HG02763 (cell line): ENCODE data around the gene MRPL21.

ENCODE experiments used
- ATAC-seq: cut with Tn5 transposase; IDR thresholded peaks from one replicate; pipeline ENCODE4 v1.9.1; 2021; ENCODE audit warnings: mild to moderate bottlenecking, moderate library complexity; ENCODE audit not compliant: unreplicated experiment

MRPL21 gene

GRCh38 chr11:68903288-68904247, at the start of gene MRPL21, which contains the start of gene IGHMBP2:
Gene MRPL21 (minus strand): TSS chr11:68903832. CDS start chr11:68903810, 22 bp downstream.
Gene IGHMBP2 (plus strand): TSS chr11:68903891. CDS start chr11:68903953, 62 bp downstream.
- ATAC-seq, result peak; percentile 87

GRCh38 chr11:68950762-68951161, 47.1 kb upstream of the MRPL21 start:
- ATAC-seq, result no peak

GRCh38 chr11:68950270-68950669, 46.6 kb upstream of the MRPL21 start:
- no peak for ATAC-seq

GRCh38 chr11:68948935-68949334, 45.3 kb upstream of the MRPL21 start:
- ATAC-seq, result no peak

- no peak for ATAC-seq
Observed at GRCh38 chr11:68948496-68948895, 44.9 kb upstream of the MRPL21 start.

- no peak for ATAC-seq
Observed at GRCh38 chr11:68947151-68947550, 43.5 kb upstream of the MRPL21 start.

GRCh38 chr11:68946416-68947090, 42.9 kb upstream of the MRPL21 start:
- ATAC-seq, result no peak

GRCh38 chr11:68942751-68943271, 39.2 kb upstream of the MRPL21 start:
- no peak for ATAC-seq

GRCh38 chr11:68942095-68942620, 38.5 kb upstream of the MRPL21 start:
- ATAC-seq, result no peak

- no peak for ATAC-seq
Observed at GRCh38 chr11:68941324-68942094, 37.9 kb upstream of the MRPL21 start.

GRCh38 chr11:68940651-68941323, 37.2 kb upstream of the MRPL21 start:
- no peak for ATAC-seq

- ATAC-seq, result no peak
Observed at GRCh38 chr11:68939583-68940555, 36.2 kb upstream of the MRPL21 start.

- no peak for ATAC-seq
Observed at GRCh38 chr11:68938816-68939582, 35.4 kb upstream of the MRPL21 start.

GRCh38 chr11:68938088-68938487, 34.5 kb upstream of the MRPL21 start:
- ATAC-seq, result no peak

- ATAC-seq, result no peak
Observed at GRCh38 chr11:68936676-68937620, 33.3 kb upstream of the MRPL21 start.

GRCh38 chr11:68936358-68936636, 32.7 kb upstream of the MRPL21 start:
- no peak for ATAC-seq
